Measurements from ENCODE around the gene C10orf90.

- TF ChIP-seq CTCF (IDR thresholded peaks at IDR 0.05), result no peak
- no peak for TF ChIP-seq EZH2 (IDR thresholded peaks at IDR 0.05)
Measured at GRCh38 chr10:126701526-126701925, 31.0 kb upstream of the C10orf90 start.

All from neural progenitor cell (in vitro differentiated cells).